HepG2 (cell line): ENCODE results near the gene CYP11A1. TPM values are rescaled to one million over a fixed set of nuclear protein-coding genes. Genes with fewer than 3 reads are reported as not detected.

Experiments used
- ARID2 ChIP-seq: sonication (generic); formaldehyde crosslinking; IDR thresholded peaks from 2 replicates; pipeline ENCODE4 v1.8.1; 2022; ENCODE audit warnings: mild to moderate bottlenecking, missing genetic modification reagents, borderline replicate concordance
- PAXIP1 ChIP-seq: sonication (generic); formaldehyde crosslinking; conservative IDR thresholded peaks from 2 replicates; pipeline ENCODE4 v1.4.0; 2020; ENCODE audit warnings: mild to moderate bottlenecking, missing genetic modification reagents, moderate library complexity
- TAF1 ChIP-seq: sonication (generic); formaldehyde crosslinking; IDR thresholded peaks from 2 replicates; pipeline ENCODE4 v1.4.0; 2020; ENCODE audit warnings: missing genetic modification reagents
- ZNF678 ChIP-seq: sonication (generic); formaldehyde crosslinking; IDR thresholded peaks from 2 replicates; pipeline ENCODE4 v1.4.0; 2020; ENCODE audit warnings: mild to moderate bottlenecking, missing genetic modification reagents
- polyA plus RNA-seq, 8 experiments: library from polyadenylated mRNA; depleted of rRNA in 3 of 8; stranded (reverse) in 7 of 8; unstranded in 1 of 8; fragments of >200 nt; fragmentation: Illumina TruSeq in 4 of 8; extraction: Trizol in 4 of 8; gene quantifications; 2 replicates each; pipeline versions ENCODE4 v1.2.1 to v1.2.3, GENCODE V29; 2011 to 2016; ENCODE audit warnings: low read depth in 4 of 8, missing spikeins in 1 of 8, mixed read lengths in 1 of 8; ENCODE audit not compliant: insufficient read depth in 1 of 8
- total RNA-seq, 5 experiments: library from RNA; depleted of rRNA; stranded (reverse); fragments of >200 nt; fragmentation: Illumina TruSeq; extraction: Trizol; gene quantifications; 2 replicates each; pipeline ENCODE4 v1.2.3, GENCODE V29; 2016; ENCODE audit warnings: low read depth in 1 of 5
- TF ChIP-seq, protein P1 (sequence below): sonication (generic); formaldehyde crosslinking; IDR thresholded peaks from 2 replicates; pipeline ENCODE4 v1.9.0; 2021; ENCODE audit warnings: missing genetic modification reagents, mild to moderate bottlenecking, borderline replicate concordance
- TF ChIP-seq, protein P2 (sequence below): sonication (generic); formaldehyde crosslinking; IDR thresholded peaks from 2 replicates; pipeline ENCODE4 v1.5.1; 2020; ENCODE audit warnings: missing genetic modification reagents, mild to moderate bottlenecking, borderline replicate concordance
- TF ChIP-seq, protein P3 (sequence below): sonication (generic); formaldehyde crosslinking; IDR thresholded peaks from 2 replicates; pipeline ENCODE4 v1.4.0; 2020; ENCODE audit warnings: missing genetic modification reagents
- TF ChIP-seq, protein P4 (sequence below): sonication (generic); formaldehyde crosslinking; IDR thresholded peaks from 2 replicates; pipeline ENCODE4 v1.8.1; 2023; ENCODE audit warnings: mild to moderate bottlenecking, inconsistent platforms, moderate library complexity, missing genetic modification reagents, borderline replicate concordance
- TF ChIP-seq, protein P5 (sequence below): sonication (generic); formaldehyde crosslinking; IDR thresholded peaks from 2 replicates; pipeline ENCODE4 v1.5.0; 2020; ENCODE audit warnings: missing genetic modification reagents
- TF ChIP-seq, protein P6 (sequence below): sonication (generic); formaldehyde crosslinking; IDR thresholded peaks from 2 replicates; pipeline ENCODE4 v1.4.0; 2020; ENCODE audit warnings: missing genetic modification reagents

CYP11A1 gene
- total and polyA plus RNA-seq, 2 of the 13 experiments (the other 11 are each of a cell fraction or from before 2014, with no cell fraction given) = 0.66 to 0.92 TPM

DNA sequence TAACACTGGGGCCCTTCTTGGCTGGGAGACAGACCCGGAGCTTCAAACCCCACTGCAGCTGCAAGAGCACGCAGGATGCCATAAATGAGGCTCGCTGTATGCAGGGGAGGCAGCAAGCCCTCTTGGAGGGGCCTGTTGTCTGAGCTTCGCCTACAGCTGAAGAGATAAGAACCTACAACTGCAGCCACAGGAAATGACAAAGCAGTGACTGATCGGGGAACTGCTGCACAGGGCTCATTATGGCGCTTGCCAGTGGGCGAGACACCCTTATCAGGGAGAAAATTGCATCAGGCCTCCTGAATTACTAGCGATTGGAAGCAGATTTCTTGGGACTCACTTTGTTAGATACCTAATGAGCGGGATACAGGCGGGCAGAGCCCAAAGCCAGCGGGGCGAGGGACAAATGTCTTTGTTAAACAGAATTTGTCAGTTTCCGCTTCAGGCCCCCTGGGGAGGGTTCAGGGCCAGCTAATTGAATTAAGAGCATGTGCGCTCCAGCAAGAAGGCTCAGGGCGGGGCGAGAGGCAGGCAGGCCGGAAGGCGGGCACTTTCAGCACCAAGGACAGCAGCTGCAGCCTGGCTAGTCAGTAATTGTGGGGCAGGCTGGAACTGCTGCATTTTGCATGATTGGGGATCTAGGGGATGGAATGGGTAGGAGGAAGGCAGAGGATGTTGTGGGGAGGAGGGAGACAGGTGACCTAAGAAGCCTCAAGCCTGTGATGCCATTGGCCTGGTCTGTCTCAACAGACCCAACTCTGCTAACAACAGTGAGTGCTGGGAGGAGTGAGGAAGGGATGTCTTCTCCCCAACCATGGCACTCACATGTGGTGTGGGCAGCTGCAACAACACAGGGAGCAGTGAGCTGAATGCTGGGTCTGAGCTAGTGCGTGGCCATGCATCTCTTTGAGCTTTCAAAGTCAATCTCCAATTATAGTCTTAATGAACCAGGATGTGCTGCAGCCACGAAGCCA lies 76.1 kb downstream of the CYP11A1 start (continued):
- TF ChIP-seq, protein P1, sequence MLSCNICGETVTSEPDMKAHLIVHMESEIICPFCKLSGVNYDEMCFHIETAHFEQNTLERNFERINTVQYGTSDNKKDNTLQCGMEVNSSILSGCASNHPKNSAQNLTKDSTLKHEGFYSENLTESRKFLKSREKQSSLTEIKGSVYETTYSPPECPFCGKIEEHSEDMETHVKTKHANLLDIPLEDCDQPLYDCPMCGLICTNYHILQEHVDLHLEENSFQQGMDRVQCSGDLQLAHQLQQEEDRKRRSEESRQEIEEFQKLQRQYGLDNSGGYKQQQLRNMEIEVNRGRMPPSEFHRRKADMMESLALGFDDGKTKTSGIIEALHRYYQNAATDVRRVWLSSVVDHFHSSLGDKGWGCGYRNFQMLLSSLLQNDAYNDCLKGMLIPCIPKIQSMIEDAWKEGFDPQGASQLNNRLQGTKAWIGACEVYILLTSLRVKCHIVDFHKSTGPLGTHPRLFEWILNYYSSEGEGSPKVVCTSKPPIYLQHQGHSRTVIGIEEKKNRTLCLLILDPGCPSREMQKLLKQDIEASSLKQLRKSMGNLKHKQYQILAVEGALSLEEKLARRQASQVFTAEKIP (CRISPR knock-in tag) = no peak
- no peak for TF ChIP-seq TAF1 (CRISPR knock-in tag)
- TF ChIP-seq, protein P2, sequence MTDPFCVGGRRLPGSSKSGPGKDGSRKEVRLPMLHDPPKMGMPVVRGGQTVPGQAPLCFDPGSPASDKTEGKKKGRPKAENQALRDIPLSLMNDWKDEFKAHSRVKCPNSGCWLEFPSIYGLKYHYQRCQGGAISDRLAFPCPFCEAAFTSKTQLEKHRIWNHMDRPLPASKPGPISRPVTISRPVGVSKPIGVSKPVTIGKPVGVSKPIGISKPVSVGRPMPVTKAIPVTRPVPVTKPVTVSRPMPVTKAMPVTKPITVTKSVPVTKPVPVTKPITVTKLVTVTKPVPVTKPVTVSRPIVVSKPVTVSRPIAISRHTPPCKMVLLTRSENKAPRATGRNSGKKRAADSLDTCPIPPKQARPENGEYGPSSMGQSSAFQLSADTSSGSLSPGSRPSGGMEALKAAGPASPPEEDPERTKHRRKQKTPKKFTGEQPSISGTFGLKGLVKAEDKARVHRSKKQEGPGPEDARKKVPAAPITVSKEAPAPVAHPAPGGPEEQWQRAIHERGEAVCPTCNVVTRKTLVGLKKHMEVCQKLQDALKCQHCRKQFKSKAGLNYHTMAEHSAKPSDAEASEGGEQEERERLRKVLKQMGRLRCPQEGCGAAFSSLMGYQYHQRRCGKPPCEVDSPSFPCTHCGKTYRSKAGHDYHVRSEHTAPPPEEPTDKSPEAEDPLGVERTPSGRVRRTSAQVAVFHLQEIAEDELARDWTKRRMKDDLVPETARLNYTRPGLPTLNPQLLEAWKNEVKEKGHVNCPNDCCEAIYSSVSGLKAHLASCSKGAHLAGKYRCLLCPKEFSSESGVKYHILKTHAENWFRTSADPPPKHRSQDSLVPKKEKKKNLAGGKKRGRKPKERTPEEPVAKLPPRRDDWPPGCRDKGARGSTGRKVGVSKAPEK = no peak
- TF ChIP-seq PAXIP1 = no peak
- TF ChIP-seq, protein P3, sequence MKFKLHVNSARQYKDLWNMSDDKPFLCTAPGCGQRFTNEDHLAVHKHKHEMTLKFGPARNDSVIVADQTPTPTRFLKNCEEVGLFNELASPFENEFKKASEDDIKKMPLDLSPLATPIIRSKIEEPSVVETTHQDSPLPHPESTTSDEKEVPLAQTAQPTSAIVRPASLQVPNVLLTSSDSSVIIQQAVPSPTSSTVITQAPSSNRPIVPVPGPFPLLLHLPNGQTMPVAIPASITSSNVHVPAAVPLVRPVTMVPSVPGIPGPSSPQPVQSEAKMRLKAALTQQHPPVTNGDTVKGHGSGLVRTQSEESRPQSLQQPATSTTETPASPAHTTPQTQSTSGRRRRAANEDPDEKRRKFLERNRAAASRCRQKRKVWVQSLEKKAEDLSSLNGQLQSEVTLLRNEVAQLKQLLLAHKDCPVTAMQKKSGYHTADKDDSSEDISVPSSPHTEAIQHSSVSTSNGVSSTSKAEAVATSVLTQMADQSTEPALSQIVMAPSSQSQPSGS (CRISPR knock-in tag) = peak; percentile 59; the same call in 1 of the 2 replicates
- TF ChIP-seq, protein P4, sequence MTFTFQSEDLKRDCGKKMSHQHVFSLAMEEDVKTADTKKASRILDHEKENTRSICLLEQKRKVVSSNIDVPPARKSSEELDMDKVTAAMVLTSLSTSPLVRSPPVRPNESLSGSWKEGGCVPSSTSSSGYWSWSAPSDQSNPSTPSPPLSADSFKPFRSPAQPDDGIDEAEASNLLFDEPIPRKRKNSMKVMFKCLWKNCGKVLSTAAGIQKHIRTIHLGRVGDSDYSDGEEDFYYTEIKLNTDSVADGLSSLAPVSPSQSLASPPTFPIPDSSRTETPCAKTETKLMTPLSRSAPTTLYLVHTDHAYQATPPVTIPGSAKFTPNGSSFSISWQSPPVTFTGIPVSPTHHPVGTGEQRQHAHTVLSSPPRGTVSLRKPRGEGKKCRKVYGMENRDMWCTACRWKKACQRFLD (CRISPR knock-in tag) = peak; percentile 75; the same call in 1 of the 2 replicates
- TF ChIP-seq, protein P5, sequence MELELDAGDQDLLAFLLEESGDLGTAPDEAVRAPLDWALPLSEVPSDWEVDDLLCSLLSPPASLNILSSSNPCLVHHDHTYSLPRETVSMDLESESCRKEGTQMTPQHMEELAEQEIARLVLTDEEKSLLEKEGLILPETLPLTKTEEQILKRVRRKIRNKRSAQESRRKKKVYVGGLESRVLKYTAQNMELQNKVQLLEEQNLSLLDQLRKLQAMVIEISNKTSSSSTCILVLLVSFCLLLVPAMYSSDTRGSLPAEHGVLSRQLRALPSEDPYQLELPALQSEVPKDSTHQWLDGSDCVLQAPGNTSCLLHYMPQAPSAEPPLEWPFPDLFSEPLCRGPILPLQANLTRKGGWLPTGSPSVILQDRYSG (CRISPR knock-in tag) = peak; percentile 88; the same call in 1 of the 2 replicates
- TF ChIP-seq ARID2 (CRISPR knock-in tag) = no peak
- TF ChIP-seq, protein P6, sequence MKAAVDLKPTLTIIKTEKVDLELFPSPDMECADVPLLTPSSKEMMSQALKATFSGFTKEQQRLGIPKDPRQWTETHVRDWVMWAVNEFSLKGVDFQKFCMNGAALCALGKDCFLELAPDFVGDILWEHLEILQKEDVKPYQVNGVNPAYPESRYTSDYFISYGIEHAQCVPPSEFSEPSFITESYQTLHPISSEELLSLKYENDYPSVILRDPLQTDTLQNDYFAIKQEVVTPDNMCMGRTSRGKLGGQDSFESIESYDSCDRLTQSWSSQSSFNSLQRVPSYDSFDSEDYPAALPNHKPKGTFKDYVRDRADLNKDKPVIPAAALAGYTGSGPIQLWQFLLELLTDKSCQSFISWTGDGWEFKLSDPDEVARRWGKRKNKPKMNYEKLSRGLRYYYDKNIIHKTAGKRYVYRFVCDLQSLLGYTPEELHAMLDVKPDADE (CRISPR knock-in tag) = peak; percentile 80; the same call in 1 of the 2 replicates
- 0 out of 2 replicates have a peak, but pooled peaks have one; percentile 60 for TF ChIP-seq ZNF678 (CRISPR knock-in tag)
